Caco-2 (cell line): Measurements from ENCODE around the gene LHPP. TPM values are rescaled to one million over a fixed set of nuclear protein-coding genes. Genes with fewer than 3 reads are reported as not detected.

Experiments
- BruUV-seq: library from RNA; stranded (reverse); fragments of 400-500 nt; replicated peaks from 2 replicates; lab custom pipeline; 2021; lab: Mats Ljungman, UMichigan
- CTCF ChIA-PET: fragments of 300-600 bp; sonication (Branson Sonifier 250); formaldehyde crosslinking; loops from one replicate; lab custom pipeline; 2022; ENCODE audit warnings: antibody characterized with exemption; lab: Charles Lee
- POLR2A ChIA-PET: fragments of 300-600 bp; sonication (Branson Sonifier 250); formaldehyde crosslinking; loops from one replicate; lab custom pipeline; 2022; ENCODE audit warnings: antibody characterized with exemption; lab: Charles Lee
- DNase-seq, 2 experiments: peaks; one replicate each; pipeline versions ENCODE4 v3.0.0 to v3.0.0-alpha.2; 2020 to 2022
- H3K27me3 ChIP-seq: replicated peaks from 2 replicates; pipeline ENCODE4 v1.6.0; 2011; ENCODE audit warnings: low read length; ENCODE audit not compliant: control insufficient read depth, insufficient read depth
- H3K36me3 ChIP-seq: 2 replicates; pipeline ENCODE4 v1.5.1; 2011; ENCODE audit warnings: low read length; ENCODE audit not compliant: control insufficient read depth, insufficient read depth
- H3K4me1 ChIP-seq: fragments of 250-450 bp; sonication (Bioruptor Pico); 2 replicates; pipeline ENCODE4 v1.5.1; 2020; ENCODE audit warnings: mild to moderate bottlenecking
- H3K4me3 ChIP-seq: 2 replicates; pipeline ENCODE4 v1.5.1; 2011; ENCODE audit warnings: low read depth, mild to moderate bottlenecking, control low read depth, low read length
- H3K9me3 ChIP-seq: fragments of 250-450 bp; sonication (Bioruptor Pico); 2 replicates; pipeline ENCODE4 v1.5.1; 2020; ENCODE audit warnings: mild to moderate bottlenecking, moderate library complexity
- H3K27ac Mint-ChIP-seq: one replicate; pipeline ENCODE4 v1.8.0; 2022; ENCODE audit warnings: mixed read lengths; ENCODE audit not compliant: unreplicated experiment
- H3K27me3 Mint-ChIP-seq: one replicate; pipeline ENCODE4 v1.8.0; 2022; ENCODE audit warnings: mixed read lengths; ENCODE audit not compliant: insufficient read depth, unreplicated experiment
- H3K36me3 Mint-ChIP-seq: one replicate; pipeline ENCODE4 v1.8.0; 2022; ENCODE audit warnings: mild to moderate bottlenecking, mixed read lengths; ENCODE audit not compliant: insufficient read depth, unreplicated experiment
- H3K4me1 Mint-ChIP-seq: one replicate; pipeline ENCODE4 v1.8.0; 2022; ENCODE audit warnings: low read depth, mixed read lengths; ENCODE audit not compliant: unreplicated experiment
- H3K4me3 Mint-ChIP-seq: one replicate; pipeline ENCODE4 v1.8.0; 2022; ENCODE audit warnings: mild to moderate bottlenecking, moderate library complexity, mixed read lengths; ENCODE audit not compliant: unreplicated experiment
- H3K9me3 Mint-ChIP-seq: one replicate; pipeline ENCODE4 v1.8.0; 2022; ENCODE audit warnings: mixed read lengths; ENCODE audit not compliant: unreplicated experiment
- CTCF ChIP-seq, 2 experiments: fragments of 200-600 bp in 1 of 2; IDR thresholded peaks; 1 replicate in 1 of 2; 2 replicates in 1 of 2; pipeline versions ENCODE4 v1.5.1 to v1.8.0; 2011 to 2022; ENCODE audit warnings: antibody characterized with exemption in 1 of 2, control low read depth in 1 of 2, inconsistent platforms in 1 of 2, low read depth in 1 of 2, low read length in 1 of 2, mild to moderate bottlenecking in 1 of 2, moderate library complexity in 1 of 2; ENCODE audit not compliant: insufficient read depth in 1 of 2, severe bottlenecking in 1 of 2, unreplicated experiment in 1 of 2
- intact Hi-C: fragments of 100-400 bp; cut with micrococcal nuclease; formaldehyde crosslinking; loops from one replicate; pipeline ENCODE4 v1.10.0; 2022; ENCODE audit not compliant: unreplicated experiment
- total RNA-seq: library from RNA; stranded (reverse); gene quantifications from 2 replicates; pipeline ENCODE4 v1.2.3, GENCODE V29; 2022

The LHPP gene
- total RNA-seq, 1 experiment from 2014 or later, result 15.9 TPM

GRCh38 chr10:124630551-124630950 lies 168.9 kb downstream of the LHPP start:
- BruUV-seq, result no TSS peak
- ChIA-PET CTCF (no interaction called here), POLR2A (no interaction called here)
- no peaks in the 10 kb centered on the region for H3K36me3 Mint-ChIP-seq
- intact Hi-C loops, result loop anchor here (5.0 kb wide), 1 partner anchor 112 kb away; the partner anchor contains the start of gene FAM53B
- H3K9me3 Mint-ChIP-seq, result no peaks in the 10 kb centered on the region
- H3K4me3 Mint-ChIP-seq, result no peak overlapping the region
- H3K27ac Mint-ChIP-seq, result no peak overlapping the region
- Histone ChIP-seq H3K36me3 (no peaks in the 10 kb centered on the region), H3K4me3 (no peak overlapping the region), H3K9me3 (no peaks in the 10 kb centered on the region), H3K27me3 (no peaks in the 10 kb centered on the region), H3K4me1 (0 out of 2 replicates have a peak, but pooled peaks cover 4% of the 10 kb centered on the region)
- no peaks in the 10 kb centered on the region for H3K27me3 Mint-ChIP-seq
- no peak for DNase-seq
- no peak for TF ChIP-seq CTCF (IDR thresholded peaks at IDR 0.05; ENCODE audit: insufficient read depth in 1 of 2, low read depth in 1 of 2, low read length in 1 of 2, severe bottlenecking in 1 of 2, unreplicated experiment in 1 of 2)
- H3K4me1 Mint-ChIP-seq, result no peaks in the 10 kb centered on the region

GRCh38 chr10:124632064-124632531 lies 170.5 kb downstream of the LHPP start:
- Mint-ChIP-seq H3K27me3 (no peaks in the 10 kb centered on the region), H3K36me3 (no peaks in the 10 kb centered on the region), H3K9me3 (no peaks in the 10 kb centered on the region), H3K4me1 (no peaks in the 10 kb centered on the region), H3K27ac (no peak overlapping the region), H3K4me3 (no peak overlapping the region)
- no peaks in the 10 kb centered on the region for H3K9me3 ChIP-seq
- 0 out of 2 replicates have a peak, but pooled peaks cover 3% of the 10 kb centered on the region for H3K4me1 ChIP-seq
- POLR2A ChIA-PET, result no interaction called here
- no peak overlapping the region for H3K4me3 ChIP-seq
- intact Hi-C loops, result loop anchor here (5.0 kb wide), 1 partner anchor 110 kb away; the partner anchor contains the start of gene FAM53B
- DNase-seq, result no peak
- no TSS peak for BruUV-seq
- no peaks in the 10 kb centered on the region for H3K27me3 ChIP-seq
- no peaks in the 10 kb centered on the region for H3K36me3 ChIP-seq
- CTCF ChIA-PET, result interaction anchor here (0.6 to 1.0 kb wide), 2 partner anchors 109 to 111 kb away, joined by 3 to 4 read pairs; no protein-coding TSS in a partner anchor
- TF ChIP-seq CTCF (IDR thresholded peaks at IDR 0.05; ENCODE audit: insufficient read depth in 1 of 2, low read depth in 1 of 2, low read length in 1 of 2, severe bottlenecking in 1 of 2, unreplicated experiment in 1 of 2), result no peak

GRCh38 chr10:124632566-124632965 lies 170.9 kb downstream of the LHPP start:
- H3K9me3 Mint-ChIP-seq, result no peaks in the 10 kb centered on the region
- Histone ChIP-seq H3K27me3 (no peaks in the 10 kb centered on the region), H3K9me3 (no peaks in the 10 kb centered on the region), H3K4me1 (no peaks in the 10 kb centered on the region), H3K4me3 (no peak overlapping the region), H3K36me3 (no peaks in the 10 kb centered on the region)
- intact Hi-C loops, result loop anchor here (5.0 kb wide), 1 partner anchor 110 kb away; the partner anchor contains the start of gene FAM53B
- H3K4me3 Mint-ChIP-seq, result no peak overlapping the region
- DNase-seq, result no peak
- H3K36me3 Mint-ChIP-seq, result no peaks in the 10 kb centered on the region
- no peaks in the 10 kb centered on the region for H3K4me1 Mint-ChIP-seq
- ChIA-PET POLR2A (no interaction called here), CTCF (interaction anchor here (0.7 to 1.0 kb wide), 2 partner anchors 109 to 507 kb away, joined by 4 to 5 read pairs; no protein-coding TSS in a partner anchor)
- no peak overlapping the region for H3K27ac Mint-ChIP-seq
- H3K27me3 Mint-ChIP-seq, result no peaks in the 10 kb centered on the region
- no peak for TF ChIP-seq CTCF (IDR thresholded peaks at IDR 0.05; ENCODE audit: insufficient read depth in 1 of 2, low read depth in 1 of 2, low read length in 1 of 2, severe bottlenecking in 1 of 2, unreplicated experiment in 1 of 2)
- no TSS peak for BruUV-seq
